ENCODE measurements around the gene ANKS3. TPM values are rescaled to one million over a fixed set of nuclear protein-coding genes. Genes with fewer than 3 reads are reported as not detected.

Gene ANKS3
- total and polyA plus RNA-seq, 8 donors, result 8.7 to 69.1 (median 12.6) TPM

DNA sequence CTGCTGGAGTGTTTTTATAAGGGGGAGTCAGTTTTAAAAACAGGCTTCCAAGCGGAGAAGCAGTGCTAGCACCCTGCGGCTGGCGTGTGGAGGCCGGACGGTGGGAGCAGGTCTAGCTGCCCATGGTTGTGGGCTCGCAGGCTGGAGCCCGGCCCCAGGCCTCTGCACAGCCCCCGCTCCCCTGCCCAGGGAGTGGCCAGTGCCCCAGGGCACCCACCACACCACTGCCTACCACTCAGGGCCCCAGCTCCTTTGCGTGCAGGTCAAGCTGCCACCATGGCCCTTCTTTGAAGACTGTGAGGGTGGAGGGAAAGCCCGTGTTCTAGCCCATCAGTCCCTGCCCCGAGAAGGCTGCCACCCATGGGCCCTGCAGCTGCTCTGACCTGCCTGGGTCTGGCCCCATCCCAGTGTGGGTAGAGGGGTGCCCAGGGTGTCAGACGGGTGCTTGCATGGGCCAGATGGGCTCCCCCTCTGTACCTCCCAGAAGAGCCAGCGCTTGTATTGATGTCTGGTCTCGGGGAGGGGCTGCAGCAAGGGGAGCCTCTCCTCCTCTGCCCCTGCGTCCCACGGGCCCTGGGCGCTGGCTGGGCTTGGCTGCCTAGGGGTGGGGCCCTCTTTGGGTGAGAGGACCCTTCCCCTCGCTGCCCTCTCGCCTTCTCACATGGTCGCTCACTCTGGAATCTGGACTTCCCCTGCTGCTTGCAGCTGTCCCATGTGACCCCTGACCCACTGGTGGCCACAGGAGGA is 42.2 kb downstream of the ANKS3 start:
- Histone ChIP-seq H3K9me3 (no peaks in the 10 kb centered on the region), H3K36me3 (peaks cover 0 to 7% (median 4%) of the 10 kb centered on the region in 3 donors), H3K27ac (no peak overlapping the region), H3K4me3 (no peak overlapping the region), H3K4me1 (peaks cover 0 to 7% (median 0%) of the 10 kb centered on the region in 3 donors), H3K27me3 (no peaks in the 10 kb centered on the region)
- TF ChIP-seq, protein P1, sequence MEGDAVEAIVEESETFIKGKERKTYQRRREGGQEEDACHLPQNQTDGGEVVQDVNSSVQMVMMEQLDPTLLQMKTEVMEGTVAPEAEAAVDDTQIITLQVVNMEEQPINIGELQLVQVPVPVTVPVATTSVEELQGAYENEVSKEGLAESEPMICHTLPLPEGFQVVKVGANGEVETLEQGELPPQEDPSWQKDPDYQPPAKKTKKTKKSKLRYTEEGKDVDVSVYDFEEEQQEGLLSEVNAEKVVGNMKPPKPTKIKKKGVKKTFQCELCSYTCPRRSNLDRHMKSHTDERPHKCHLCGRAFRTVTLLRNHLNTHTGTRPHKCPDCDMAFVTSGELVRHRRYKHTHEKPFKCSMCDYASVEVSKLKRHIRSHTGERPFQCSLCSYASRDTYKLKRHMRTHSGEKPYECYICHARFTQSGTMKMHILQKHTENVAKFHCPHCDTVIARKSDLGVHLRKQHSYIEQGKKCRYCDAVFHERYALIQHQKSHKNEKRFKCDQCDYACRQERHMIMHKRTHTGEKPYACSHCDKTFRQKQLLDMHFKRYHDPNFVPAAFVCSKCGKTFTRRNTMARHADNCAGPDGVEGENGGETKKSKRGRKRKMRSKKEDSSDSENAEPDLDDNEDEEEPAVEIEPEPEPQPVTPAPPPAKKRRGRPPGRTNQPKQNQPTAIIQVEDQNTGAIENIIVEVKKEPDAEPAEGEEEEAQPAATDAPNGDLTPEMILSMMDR (IDR thresholded peaks at IDR 0.05), result no peak
- ATAC-seq (no peak), DNase-seq (peak in 3 of 6 donors; percentile 43 to 68 (median 57)), FAIRE-seq (no peak)
- intact Hi-C loops (cut with DNase I), result no loop called here
- WGBS, 2 donors, result 86 to 88% methylated on average over 18 to 20 of the region's 20 CpGs

DNA sequence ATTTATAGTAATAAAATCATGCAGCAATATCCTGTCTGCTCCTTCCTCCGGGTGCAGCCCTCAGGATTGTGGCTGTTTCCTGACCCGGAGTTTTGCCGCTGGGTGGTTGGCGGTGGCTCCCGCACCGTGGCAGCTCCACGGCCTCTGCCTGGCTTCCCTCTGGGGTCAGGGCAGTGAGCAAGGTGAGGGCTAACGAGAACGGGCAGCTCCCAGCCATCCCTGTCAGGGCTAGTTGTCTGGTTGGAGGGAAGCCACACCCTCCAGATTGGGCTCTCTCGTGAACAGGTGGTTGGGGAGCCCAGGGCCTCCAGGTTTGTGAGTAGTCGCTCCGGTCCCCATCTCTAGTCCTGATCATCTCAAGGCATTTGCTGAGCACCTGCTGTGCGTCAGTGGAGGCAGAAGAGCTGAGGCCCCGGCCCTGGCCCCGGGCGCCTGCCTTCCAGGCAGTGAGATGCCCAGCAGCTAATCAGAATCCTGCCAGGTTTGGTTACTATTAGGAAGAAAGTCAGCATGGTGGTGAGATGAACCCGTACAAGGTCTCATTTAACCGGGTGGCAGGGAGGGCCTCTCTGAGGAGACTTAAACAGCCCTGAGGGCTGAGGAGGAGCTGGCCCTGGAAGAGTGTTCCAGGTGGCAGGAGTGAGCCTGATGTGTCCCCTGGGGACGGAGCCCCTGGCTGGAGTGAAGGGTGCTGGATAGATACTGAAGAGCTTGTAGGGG is 43.0 kb downstream of the ANKS3 start:
- no peaks in the 10 kb centered on the region for H3K27me3 ChIP-seq
- 78 to 79% methylated on average over 19 of the region's 19 CpGs for WGBS, 2 donors
- H3K4me3 ChIP-seq, result no peak overlapping the region
- H3K36me3 ChIP-seq, result peaks cover 0 to 4% (median 0%) of the 10 kb centered on the region in 3 donors
- peak in 2 of 6 donors; percentile 23 to 52 for DNase-seq
- no peak overlapping the region for H3K27ac ChIP-seq
- H3K9me3 ChIP-seq, result no peaks in the 10 kb centered on the region
- no peak for FAIRE-seq
- peaks cover 0 to 7% (median 0%) of the 10 kb centered on the region in 3 donors for H3K4me1 ChIP-seq
- intact Hi-C loops (cut with DNase I), result no loop called here
- no peak for ATAC-seq
- TF ChIP-seq, protein P1 (IDR thresholded peaks at IDR 0.05), result no peak

DNA sequence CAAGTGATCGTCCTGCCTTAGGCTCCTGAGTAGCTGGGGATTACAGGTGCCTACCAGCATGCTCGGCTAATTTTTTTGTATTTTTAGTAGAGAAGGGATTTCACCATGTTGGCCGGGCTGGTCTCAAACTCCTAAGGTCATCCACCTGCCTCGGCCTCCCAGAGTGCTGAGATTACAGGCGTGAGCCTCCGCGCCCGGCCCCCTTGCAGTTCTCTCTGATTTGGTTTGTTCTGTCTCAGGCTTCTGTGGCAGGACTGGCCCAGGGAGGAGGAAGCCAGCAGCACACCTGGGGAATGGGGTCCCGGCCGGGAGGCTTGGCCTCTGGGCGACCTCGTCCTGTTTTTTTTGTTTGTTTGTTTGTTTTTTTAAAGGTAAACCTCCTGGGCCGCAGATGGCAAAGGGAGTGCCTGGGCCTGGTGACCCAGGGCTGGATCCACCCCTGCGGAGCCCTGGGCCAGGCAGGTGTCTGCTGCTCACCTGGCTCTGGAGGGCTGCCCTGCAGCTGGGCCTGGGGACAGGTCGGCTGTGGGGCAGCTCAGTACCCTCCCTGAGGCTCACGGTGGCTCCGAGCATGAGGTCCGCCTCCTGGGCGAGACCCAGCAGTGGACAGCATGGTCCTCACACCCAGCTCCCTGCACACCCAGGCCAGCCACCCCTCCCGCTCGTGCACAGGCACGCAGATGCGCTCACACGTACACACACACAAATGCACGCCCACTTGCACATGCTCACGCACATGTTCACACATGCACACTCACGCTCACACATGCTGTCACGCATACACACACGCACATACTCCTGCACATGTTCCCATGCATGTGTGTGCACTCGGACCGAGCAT is 44.0 kb downstream of the ANKS3 start:
- H3K4me1 ChIP-seq, result peaks cover 0 to 7% (median 0%) of the 10 kb centered on the region in 3 donors
- intact Hi-C loops (cut with DNase I), result no loop called here
- 88% methylated on average over 31 of the region's 31 CpGs for WGBS, 2 donors
- H3K27me3 ChIP-seq, result no peaks in the 10 kb centered on the region
- TF ChIP-seq, protein P1 (IDR thresholded peaks at IDR 0.05), result no peak
- H3K4me3 ChIP-seq, result no peak overlapping the region
- no peak overlapping the region for H3K27ac ChIP-seq
- no peak for ATAC-seq
- peaks cover 0 to 4% (median 0%) of the 10 kb centered on the region in 3 donors for H3K36me3 ChIP-seq
- FAIRE-seq, result no peak
- H3K9me3 ChIP-seq, result no peaks in the 10 kb centered on the region
- DNase-seq, result peak in 4 of 6 donors; percentile 18 to 75 (median 44)

DNA sequence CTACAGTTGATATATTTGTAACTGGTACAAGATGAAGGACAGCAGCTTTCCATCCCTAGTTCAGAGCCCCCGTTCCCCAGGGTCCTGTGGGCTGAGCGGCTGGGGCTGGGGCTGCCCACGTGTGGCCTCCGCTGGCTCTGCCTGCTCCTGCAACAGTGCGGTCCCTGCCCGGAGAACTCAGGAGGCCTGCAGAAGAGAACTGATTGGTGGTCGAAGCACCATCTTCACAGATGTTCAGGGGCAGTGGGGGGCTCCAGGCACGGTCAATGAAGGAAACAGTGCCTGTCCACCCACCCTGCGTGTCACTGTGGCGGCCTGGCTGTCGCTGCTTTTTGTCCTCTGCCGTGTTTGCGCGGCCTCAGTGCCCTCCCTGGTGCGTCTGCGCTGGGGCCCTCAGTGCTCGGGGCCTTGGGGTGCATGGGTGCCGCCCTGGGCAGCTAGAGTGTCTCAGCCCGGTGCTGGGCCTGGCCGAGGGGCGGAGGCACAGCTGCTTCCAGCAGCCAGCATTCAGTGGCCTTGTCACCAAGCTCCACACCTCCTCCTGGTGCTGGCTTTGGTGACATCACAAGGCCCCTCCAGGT is 44.9 kb downstream of the ANKS3 start:
- WGBS, 2 donors, result 89 to 91% methylated on average over 20 to 21 of the region's 21 CpGs
- no peak overlapping the region for H3K27ac ChIP-seq
- TF ChIP-seq, protein P1 (IDR thresholded peaks at IDR 0.05), result no peak
- no peak overlapping the region for H3K4me3 ChIP-seq
- peaks cover 0 to 7% (median 0%) of the 10 kb centered on the region in 3 donors for H3K4me1 ChIP-seq
- intact Hi-C loops (cut with DNase I), result no loop called here
- FAIRE-seq, result no peak
- H3K9me3 ChIP-seq, result no peaks in the 10 kb centered on the region
- DNase-seq, result peak in 2 of 6 donors; percentile 27 to 63
- peaks cover 0 to 6% (median 4%) of the 10 kb centered on the region in 3 donors for H3K36me3 ChIP-seq
- no peaks in the 10 kb centered on the region for H3K27me3 ChIP-seq
- no peak for ATAC-seq
